Cardiac fibroblast (primary cell): Measurements from ENCODE around the gene PSMB5.
"Not testable (repeated sequence)": the region's sequence is repeated elsewhere in the genome, so short reads cannot be mapped to it uniquely, and the experiment has no call there.

ENCODE experiments used
- DNase-seq, 2 donors: peaks; one replicate each; pipeline versions ENCODE4 v3.0.0 to v3.0.0-alpha.2; 2010; ENCODE audit warnings: low read depth in 2 of 2
- H3K4me3 ChIP-seq, 2 donors: replicated peaks in 1 of 2; 1 replicate in 1 of 2; 2 replicates in 1 of 2; pipeline ENCODE4 v1.5.1; 2011; ENCODE audit warnings: low read depth in 2 of 2, low read length in 2 of 2, mild to moderate bottlenecking in 2 of 2, moderate library complexity in 1 of 2
- TF ChIP-seq, protein P1 (sequence below): IDR thresholded peaks from one replicate; pipeline ENCODE4 v1.5.1; 2011; ENCODE audit warnings: low read depth, mild to moderate bottlenecking, low read length, inconsistent platforms

The PSMB5 gene

GRCh38 chr14:23006188-23006534 lies 28.5 kb downstream of the PSMB5 start:
- DNase-seq: no peak
- peak overlapping the region; percentile 69 to 76 for H3K4me3 ChIP-seq
- TF ChIP-seq, protein P1, sequence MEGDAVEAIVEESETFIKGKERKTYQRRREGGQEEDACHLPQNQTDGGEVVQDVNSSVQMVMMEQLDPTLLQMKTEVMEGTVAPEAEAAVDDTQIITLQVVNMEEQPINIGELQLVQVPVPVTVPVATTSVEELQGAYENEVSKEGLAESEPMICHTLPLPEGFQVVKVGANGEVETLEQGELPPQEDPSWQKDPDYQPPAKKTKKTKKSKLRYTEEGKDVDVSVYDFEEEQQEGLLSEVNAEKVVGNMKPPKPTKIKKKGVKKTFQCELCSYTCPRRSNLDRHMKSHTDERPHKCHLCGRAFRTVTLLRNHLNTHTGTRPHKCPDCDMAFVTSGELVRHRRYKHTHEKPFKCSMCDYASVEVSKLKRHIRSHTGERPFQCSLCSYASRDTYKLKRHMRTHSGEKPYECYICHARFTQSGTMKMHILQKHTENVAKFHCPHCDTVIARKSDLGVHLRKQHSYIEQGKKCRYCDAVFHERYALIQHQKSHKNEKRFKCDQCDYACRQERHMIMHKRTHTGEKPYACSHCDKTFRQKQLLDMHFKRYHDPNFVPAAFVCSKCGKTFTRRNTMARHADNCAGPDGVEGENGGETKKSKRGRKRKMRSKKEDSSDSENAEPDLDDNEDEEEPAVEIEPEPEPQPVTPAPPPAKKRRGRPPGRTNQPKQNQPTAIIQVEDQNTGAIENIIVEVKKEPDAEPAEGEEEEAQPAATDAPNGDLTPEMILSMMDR: no peak

- no peak overlapping the region for H3K4me3 ChIP-seq
- TF ChIP-seq, protein P1: no peak
- DNase-seq: peak in 1 of 2 donors; percentile 14
These were observed 29.1 kb downstream of the PSMB5 start for GRCh38 chr14:23005451-23006187.

GRCh38 chr14:23004274-23004673 lies 30.4 kb downstream of the PSMB5 start:
- H3K4me3 ChIP-seq, DNase-seq: not testable (repeated sequence)

DNA sequence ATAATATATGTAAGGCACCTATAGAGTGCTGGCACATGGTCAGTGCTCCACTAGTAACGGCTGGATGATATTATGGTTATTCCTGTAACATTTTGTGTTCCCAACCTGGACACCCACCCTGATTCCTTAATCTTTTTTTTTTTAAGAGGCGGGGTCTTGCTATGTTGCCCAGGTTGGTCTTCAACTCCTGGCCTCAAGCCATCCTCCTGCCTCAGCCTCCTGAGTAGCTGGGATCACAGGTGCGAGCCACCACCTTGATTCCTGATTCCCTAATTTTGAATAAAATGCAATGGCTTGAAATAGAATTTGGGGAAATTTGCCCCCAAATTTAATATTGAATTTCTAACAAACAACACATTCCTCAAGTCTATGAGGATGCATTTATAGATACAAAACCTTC lies 32.1 kb downstream of the PSMB5 start:
- no peak for DNase-seq
- no peak overlapping the region for H3K4me3 ChIP-seq
- TF ChIP-seq, protein P1: no peak

DNA sequence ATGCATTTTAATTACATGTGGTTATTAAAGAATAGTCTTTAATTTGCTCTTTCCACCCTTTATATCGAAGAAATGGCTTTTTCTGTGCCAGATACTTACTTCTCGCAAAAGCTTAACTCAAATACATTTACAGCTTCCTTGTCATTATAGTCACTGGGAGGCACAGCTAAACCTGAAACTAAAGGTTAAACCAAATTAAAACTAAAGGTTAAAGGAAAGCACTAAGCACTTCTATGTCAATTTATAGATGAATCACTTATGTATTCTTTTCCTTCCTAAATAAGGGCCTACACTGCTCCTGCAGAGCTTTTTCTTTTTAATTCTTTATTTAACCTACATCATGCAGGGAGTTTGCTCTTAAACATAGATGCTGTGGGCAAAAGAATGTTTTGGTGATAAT lies 33.8 kb downstream of the PSMB5 start:
- TF ChIP-seq, protein P1: no peak
- no peak for DNase-seq
- H3K4me3 ChIP-seq: no peak overlapping the region

DNA sequence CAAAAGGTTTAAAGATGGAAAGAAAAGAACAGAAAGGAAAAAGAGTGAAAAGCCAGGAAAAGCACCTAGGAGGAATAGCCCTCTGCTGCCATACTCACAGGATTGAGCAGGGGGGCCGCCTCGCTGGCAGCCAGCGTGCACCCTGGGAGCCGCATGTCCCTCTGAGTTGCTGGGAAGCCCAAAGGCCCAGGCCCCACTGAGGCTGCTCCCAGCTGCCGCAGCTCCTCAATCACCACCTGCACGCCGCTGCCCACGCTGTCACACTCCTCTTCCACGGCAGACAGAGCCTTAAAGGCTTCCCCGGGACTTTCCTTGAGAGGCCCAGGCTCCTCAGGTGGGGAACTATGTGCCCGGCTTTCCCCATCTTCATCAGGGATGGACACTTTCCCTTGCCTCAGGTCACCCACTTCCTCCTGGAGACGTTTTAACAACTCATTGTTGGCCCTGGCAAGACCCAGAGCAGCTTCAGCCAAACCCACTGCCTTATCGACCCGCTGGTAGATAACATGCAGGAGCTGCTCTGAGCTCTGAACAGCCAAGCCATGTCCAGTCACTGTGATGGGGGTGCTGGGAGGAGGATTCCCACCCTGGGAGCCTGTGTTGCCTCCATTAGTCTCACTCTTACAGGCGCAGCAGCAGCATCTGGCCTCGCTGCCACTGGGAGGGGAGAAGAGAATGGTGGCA lies 36.2 kb downstream of the PSMB5 start:
- H3K4me3 ChIP-seq: no peak overlapping the region
- TF ChIP-seq, protein P1: no peak
- DNase-seq: no peak

GRCh38 chr14:22997676-22998323 lies 36.9 kb downstream of the PSMB5 start:
- TF ChIP-seq, protein P1: no peak
- no peak overlapping the region for H3K4me3 ChIP-seq
- DNase-seq: no peak
